OCI-LY1 (cell line): ENCODE data around the gene SLFN12.

ENCODE experiments used
- CTCF ChIP-seq: fragments of 200-600 bp; sonication (generic), shearing (Covaris generic); IDR thresholded peaks from 2 replicates; pipeline ENCODE4 v1.5.1; 2017; ENCODE audit warnings: mild to moderate bottlenecking, antibody characterized with exemption, low read length, moderate library complexity, mixed read lengths
- EZH2 ChIP-seq: fragments of 200-600 bp; sonication (generic), shearing (Covaris generic); IDR thresholded peaks from 2 replicates; pipeline ENCODE4 v1.8.0; 2017; ENCODE audit warnings: borderline replicate concordance, mixed run types, mild to moderate bottlenecking, antibody characterized with exemption, low read length, moderate library complexity, mixed read lengths

- no peak for TF ChIP-seq CTCF
- TF ChIP-seq EZH2 = no peak
These were observed 55.2 kb downstream of the SLFN12 start for GRCh38 chr17:35377068-35377467.
